ENCODE measurements around the gene SYCE3.

DNA sequence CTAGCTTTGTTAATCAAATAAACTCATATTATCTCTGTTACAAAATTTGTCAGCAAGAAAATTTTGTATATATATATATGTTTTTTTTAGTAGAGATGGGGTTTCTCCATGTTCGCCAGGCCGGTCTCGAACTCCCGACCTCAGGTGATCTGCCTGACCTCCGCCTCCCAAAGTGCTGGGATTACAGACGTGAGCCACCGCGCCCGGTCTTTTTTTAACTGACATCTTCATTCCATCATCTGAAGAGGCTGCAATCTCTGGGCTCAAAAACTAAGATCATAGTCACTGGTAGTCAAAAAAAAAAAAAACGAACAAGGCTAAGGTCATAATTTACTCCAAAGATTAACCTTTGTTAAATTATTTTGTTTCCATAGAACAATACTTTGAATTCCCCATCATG, 22.3 kb downstream of the SYCE3 start:
- TF ChIP-seq, protein P1, sequence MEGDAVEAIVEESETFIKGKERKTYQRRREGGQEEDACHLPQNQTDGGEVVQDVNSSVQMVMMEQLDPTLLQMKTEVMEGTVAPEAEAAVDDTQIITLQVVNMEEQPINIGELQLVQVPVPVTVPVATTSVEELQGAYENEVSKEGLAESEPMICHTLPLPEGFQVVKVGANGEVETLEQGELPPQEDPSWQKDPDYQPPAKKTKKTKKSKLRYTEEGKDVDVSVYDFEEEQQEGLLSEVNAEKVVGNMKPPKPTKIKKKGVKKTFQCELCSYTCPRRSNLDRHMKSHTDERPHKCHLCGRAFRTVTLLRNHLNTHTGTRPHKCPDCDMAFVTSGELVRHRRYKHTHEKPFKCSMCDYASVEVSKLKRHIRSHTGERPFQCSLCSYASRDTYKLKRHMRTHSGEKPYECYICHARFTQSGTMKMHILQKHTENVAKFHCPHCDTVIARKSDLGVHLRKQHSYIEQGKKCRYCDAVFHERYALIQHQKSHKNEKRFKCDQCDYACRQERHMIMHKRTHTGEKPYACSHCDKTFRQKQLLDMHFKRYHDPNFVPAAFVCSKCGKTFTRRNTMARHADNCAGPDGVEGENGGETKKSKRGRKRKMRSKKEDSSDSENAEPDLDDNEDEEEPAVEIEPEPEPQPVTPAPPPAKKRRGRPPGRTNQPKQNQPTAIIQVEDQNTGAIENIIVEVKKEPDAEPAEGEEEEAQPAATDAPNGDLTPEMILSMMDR (IDR thresholded peaks at IDR 0.05; ENCODE audit: low read length), result no peak
- no peak for TF ChIP-seq EZH2phosphoT487 (IDR thresholded peaks at IDR 0.05; ENCODE audit: low read length)

All from MM.1S (cell line).